ENCODE data around the gene DYRK2.

Gene DYRK2

DNA sequence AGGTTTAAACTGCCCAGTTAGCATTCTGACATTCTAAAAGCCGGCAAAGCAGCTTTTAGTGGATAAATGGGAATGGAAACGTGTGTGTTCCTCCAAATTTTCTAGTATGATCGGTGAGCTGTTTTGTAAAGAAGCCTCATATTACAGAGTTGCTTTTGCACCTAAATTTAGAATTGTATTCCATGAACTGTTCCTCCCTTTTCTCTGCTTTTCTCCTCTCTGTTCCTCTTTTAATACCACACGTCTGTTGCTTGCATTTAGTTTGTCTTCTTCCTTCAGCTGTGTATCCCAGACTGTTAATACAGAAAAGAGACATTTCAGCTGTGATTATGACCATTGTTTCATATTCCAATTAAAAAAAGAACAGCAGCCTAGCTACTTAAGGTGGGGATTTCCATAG is 10.7 kb downstream of the DYRK2 start:
- H3K27me3 Mint-ChIP-seq (ENCODE audit: low read depth): no peaks in the 10 kb centered on the region
- peak overlapping the region in 1 of 3 experiments; percentile 5 for H3K4me3 Mint-ChIP-seq
- no peak for TF ChIP-seq CTCF (IDR thresholded peaks at IDR 0.05; ENCODE audit: unreplicated experiment in 3 of 3)
- peaks cover 62% of the 10 kb centered on the region for H3K36me3 Mint-ChIP-seq (ENCODE audit: low read depth)
- peaks cover 80% of the 10 kb centered on the region for H3K4me1 Mint-ChIP-seq
- H3K9me3 Mint-ChIP-seq: no peaks in the 10 kb centered on the region
- H3K27ac Mint-ChIP-seq: peak overlapping the region in 2 of 3 experiments; percentile 12 to 49

DNA sequence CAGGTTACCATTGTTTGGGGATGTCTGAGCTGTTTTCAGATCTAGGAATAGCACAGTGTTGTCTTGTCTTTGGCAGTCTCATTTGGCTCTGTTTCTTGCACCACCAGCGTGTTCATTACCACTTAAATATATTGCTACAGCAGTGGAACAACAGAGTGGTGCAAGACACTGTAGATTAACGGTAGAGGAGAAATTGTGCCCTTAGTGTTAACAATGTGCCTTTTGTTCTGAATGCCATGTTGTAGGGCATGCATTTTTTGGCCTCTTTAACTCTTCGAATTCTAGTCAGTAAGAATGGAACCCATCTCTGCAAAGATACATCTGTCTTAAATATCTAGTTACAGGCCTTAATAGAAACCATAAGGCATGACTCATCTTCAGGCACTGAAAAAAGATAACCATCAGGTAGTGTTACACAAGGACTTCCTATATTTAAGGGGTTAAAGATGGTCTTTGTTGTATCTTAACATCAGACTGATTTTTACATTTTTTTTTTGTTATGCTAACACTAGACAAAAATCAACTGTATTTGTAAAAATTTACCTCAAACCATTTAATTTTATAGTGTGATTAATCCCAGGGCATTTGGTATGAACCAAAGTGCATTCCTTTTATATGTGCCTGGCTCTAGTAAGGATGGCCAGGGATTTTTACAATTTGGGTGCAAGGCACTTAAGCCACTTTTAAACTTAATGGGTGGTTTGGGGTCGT is 12.9 kb downstream of the DYRK2 start:
- no peaks in the 10 kb centered on the region for H3K27me3 Mint-ChIP-seq (ENCODE audit: low read depth)
- H3K36me3 Mint-ChIP-seq (ENCODE audit: low read depth): peaks cover 43% of the 10 kb centered on the region
- peak overlapping the region in 1 of 3 experiments; percentile 49 for H3K4me3 Mint-ChIP-seq
- no peak for TF ChIP-seq CTCF (IDR thresholded peaks at IDR 0.05; ENCODE audit: unreplicated experiment in 3 of 3)
- H3K4me1 Mint-ChIP-seq: peaks cover 73% of the 10 kb centered on the region
- H3K9me3 Mint-ChIP-seq: no peaks in the 10 kb centered on the region
- peak overlapping the region in 2 of 3 experiments; percentile 11 to 12 for H3K27ac Mint-ChIP-seq

GRCh38 chr12:67662910-67663538 is 14.5 kb downstream of the DYRK2 start:
- Mint-ChIP-seq H3K36me3 (ENCODE audit: low read depth) (peaks cover 27% of the 10 kb centered on the region), H3K4me1 (peaks cover 68% of the 10 kb centered on the region), H3K4me3 (no peak overlapping the region), H3K27me3 (ENCODE audit: low read depth) (no peaks in the 10 kb centered on the region), H3K27ac (peak overlapping the region in 1 of 3 experiments; percentile 17), H3K9me3 (no peaks in the 10 kb centered on the region)
- no peak for TF ChIP-seq CTCF (IDR thresholded peaks at IDR 0.05; ENCODE audit: unreplicated experiment in 3 of 3)

DNA sequence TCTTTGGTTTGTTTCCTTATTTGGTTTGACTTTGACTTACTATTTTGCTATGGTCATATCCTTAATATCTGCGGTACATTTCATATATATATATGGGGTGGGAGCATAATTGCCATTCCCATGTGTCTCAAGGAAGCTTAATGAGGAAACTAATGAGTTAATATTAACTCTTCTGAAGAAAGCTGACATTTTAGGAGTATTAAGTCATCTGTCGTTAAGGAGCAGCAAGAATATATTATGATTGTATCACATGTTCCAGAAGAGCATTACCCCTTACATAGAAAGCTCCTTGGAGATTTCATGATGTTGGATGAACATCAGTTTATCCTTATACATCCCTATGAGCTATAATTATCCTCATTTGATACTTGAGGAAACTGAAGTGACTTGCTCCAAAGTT is 15.6 kb downstream of the DYRK2 start:
- peaks cover 64% of the 10 kb centered on the region for H3K4me1 Mint-ChIP-seq
- peaks cover 16% of the 10 kb centered on the region for H3K36me3 Mint-ChIP-seq (ENCODE audit: low read depth)
- no peak overlapping the region for H3K4me3 Mint-ChIP-seq
- H3K27ac Mint-ChIP-seq: peak overlapping the region in 1 of 3 experiments; percentile 2
- no peaks in the 10 kb centered on the region for H3K27me3 Mint-ChIP-seq (ENCODE audit: low read depth)
- H3K9me3 Mint-ChIP-seq: no peaks in the 10 kb centered on the region
- no peak for TF ChIP-seq CTCF (IDR thresholded peaks at IDR 0.05; ENCODE audit: unreplicated experiment in 3 of 3)

DNA sequence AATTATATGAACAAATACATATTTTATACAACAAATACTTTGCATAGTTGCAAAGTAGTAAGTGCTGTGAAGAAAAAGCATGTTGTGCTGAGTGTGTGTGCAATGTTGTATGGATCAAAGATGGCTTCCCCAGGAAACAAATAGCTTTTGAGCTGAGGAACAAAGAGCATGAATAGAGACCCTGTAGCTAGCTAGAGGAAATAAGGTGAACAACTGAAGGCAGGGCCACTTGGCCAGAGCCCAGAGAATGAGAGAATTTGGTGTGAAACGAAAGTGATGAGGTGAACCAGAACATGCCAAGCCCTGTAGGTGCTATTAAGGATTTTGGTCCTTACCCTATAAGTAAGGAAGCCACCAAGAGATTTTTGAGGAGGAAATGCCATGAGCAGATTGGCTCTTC is 17.1 kb downstream of the DYRK2 start:
- H3K36me3 Mint-ChIP-seq (ENCODE audit: low read depth): peaks cover 13% of the 10 kb centered on the region
- H3K4me3 Mint-ChIP-seq: no peak overlapping the region
- TF ChIP-seq CTCF (IDR thresholded peaks at IDR 0.05; ENCODE audit: unreplicated experiment in 3 of 3): no peak
- H3K27me3 Mint-ChIP-seq (ENCODE audit: low read depth): no peaks in the 10 kb centered on the region
- no peaks in the 10 kb centered on the region for H3K9me3 Mint-ChIP-seq
- peak overlapping the region in 1 of 3 experiments; percentile 17 for H3K27ac Mint-ChIP-seq
- peaks cover 56% of the 10 kb centered on the region for H3K4me1 Mint-ChIP-seq
